SU-DHL-6 (cell line): Measurements from ENCODE around the gene NOD1.

Experiments used
- H2AFZ ChIP-seq: fragments of 200-600 bp; sonication (generic); 2 replicates; pipeline ENCODE4 v1.6.1; 2014; ENCODE audit warnings: low read depth, mild to moderate bottlenecking, moderate library complexity, mixed read lengths, antibody characterized with exemption, low read length; ENCODE audit not compliant: severe bottlenecking
- H3F3A ChIP-seq: fragments of 200-600 bp; shearing (Covaris generic); 2 replicates; pipeline ENCODE4 v1.6.0; 2016; ENCODE audit warnings: antibody characterized with exemption, mild to moderate bottlenecking; ENCODE audit not compliant: insufficient read depth
- H3K27ac ChIP-seq: fragments of 200-600 bp; sonication (generic); 2 replicates; pipeline ENCODE4 v1.5.1; 2016; ENCODE audit warnings: low read depth, mild to moderate bottlenecking, low read length, moderate library complexity, mixed read lengths
- H3K27me3 ChIP-seq: fragments of 200-600 bp; sonication (generic), shearing (Covaris generic); 2 replicates; pipeline ENCODE4 v1.6.0; 2014; ENCODE audit warnings: mild to moderate bottlenecking, low read length
- H3K36me3 ChIP-seq: fragments of 200-600 bp; sonication (generic); 2 replicates; pipeline ENCODE4 v1.6.1; 2014; ENCODE audit warnings: mild to moderate bottlenecking, low read length, mixed read lengths
- H3K4me2 ChIP-seq: fragments of 300-600, 200-600 bp; shearing (Covaris generic), sonication (generic); 2 replicates; pipeline ENCODE4 v1.6.0; 2014; ENCODE audit warnings: low read length, low read depth, mild to moderate bottlenecking; ENCODE audit not compliant: poor library complexity, severe bottlenecking
- H3K4me3 ChIP-seq: fragments of 200-600 bp; sonication (generic); 2 replicates; pipeline ENCODE4 v1.5.1; 2014; ENCODE audit warnings: antibody characterized with exemption, low read length, mild to moderate bottlenecking, mixed read lengths; ENCODE audit not compliant: insufficient read depth, poor library complexity, severe bottlenecking
- H3K79me2 ChIP-seq: fragments of 200-600 bp; sonication (generic); 2 replicates; pipeline ENCODE4 v1.6.1; 2014; ENCODE audit warnings: mild to moderate bottlenecking, low read length, moderate library complexity; ENCODE audit not compliant: insufficient read depth
- H3K9ac ChIP-seq: fragments of 200-600 bp; sonication (generic); 2 replicates; pipeline ENCODE4 v1.7.0; 2014; ENCODE audit warnings: mild to moderate bottlenecking, low read length
- H3K9me2 ChIP-seq: fragments of 200-600 bp; sonication (generic); replicated peaks from 2 replicates; pipeline ENCODE4 v1.6.1; 2014; ENCODE audit warnings: low read length; ENCODE audit not compliant: insufficient read depth
- H3K9me3 ChIP-seq: fragments of 200-600 bp; sonication (generic); 2 replicates; pipeline ENCODE4 v1.6.1; 2014; ENCODE audit warnings: low read length, mixed read lengths; ENCODE audit not compliant: insufficient read depth
- H4K20me1 ChIP-seq: fragments of 200-600 bp; sonication (generic); 2 replicates; pipeline ENCODE4 v1.6.1; 2014; ENCODE audit warnings: low read depth, mild to moderate bottlenecking, antibody characterized with exemption, low read length, moderate library complexity, mixed read lengths
- CTCF ChIP-seq: fragments of 200-600 bp; sonication (generic); IDR thresholded peaks from one replicate; pipeline ENCODE4 v1.5.1; 2017; ENCODE audit warnings: antibody characterized with exemption, mild to moderate bottlenecking, low read length, moderate library complexity; ENCODE audit not compliant: insufficient read depth, poor library complexity, severe bottlenecking
- EZH2phosphoT487 ChIP-seq: fragments of 200-600 bp; sonication (generic), shearing (Covaris generic); conservative IDR thresholded peaks from 2 replicates; pipeline ENCODE4 v1.6.1; 2018; ENCODE audit warnings: mild to moderate bottlenecking, antibody characterized with exemption, low read length, moderate library complexity, mixed read lengths

Gene NOD1

GRCh38 chr7:30466266-30466665, 12.3 kb downstream of the NOD1 start:
- Histone ChIP-seq H4K20me1 (no peaks in the 10 kb centered on the region), H3F3A (no peaks in the 10 kb centered on the region), H3K9me3 (no peaks in the 10 kb centered on the region), H3K9me2 (no peaks in the 10 kb centered on the region), H3K36me3 (no peaks in the 10 kb centered on the region), H3K79me2 (no peaks in the 10 kb centered on the region), H2AFZ (no peak overlapping the region), H3K4me2 (no peak overlapping the region), H3K9ac (no peak overlapping the region), H3K27me3 (no peaks in the 10 kb centered on the region), H3K4me3 (no peak overlapping the region), H3K27ac (no peak overlapping the region)
- TF ChIP-seq CTCF = no peak
- no peak for TF ChIP-seq EZH2phosphoT487

DNA sequence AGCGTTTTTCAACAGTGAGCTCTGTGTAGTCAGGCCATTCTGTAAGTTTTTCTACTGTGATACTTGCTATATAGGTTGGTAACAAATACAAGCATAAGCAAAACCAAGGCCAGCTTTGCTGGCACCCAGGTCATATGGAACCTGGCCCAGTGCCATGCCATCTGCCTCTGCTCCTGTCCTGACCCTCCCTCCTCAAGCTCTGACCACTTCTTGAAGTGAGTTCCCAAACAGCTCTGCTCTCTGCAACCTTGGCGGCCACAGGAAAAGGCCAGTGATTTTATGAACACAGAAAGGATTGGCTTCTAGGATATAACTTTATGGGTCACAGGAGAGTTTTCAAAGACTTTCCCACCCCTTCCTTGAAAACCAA, 12.8 kb downstream of the NOD1 start:
- Histone ChIP-seq H3K9me2 (no peaks in the 10 kb centered on the region), H3K79me2 (no peaks in the 10 kb centered on the region), H2AFZ (no peak overlapping the region), H3K9me3 (no peaks in the 10 kb centered on the region), H3K27me3 (no peaks in the 10 kb centered on the region), H4K20me1 (no peaks in the 10 kb centered on the region), H3K4me2 (no peak overlapping the region), H3K4me3 (no peak overlapping the region), H3F3A (no peaks in the 10 kb centered on the region), H3K36me3 (no peaks in the 10 kb centered on the region), H3K27ac (no peak overlapping the region), H3K9ac (no peak overlapping the region)
- TF ChIP-seq EZH2phosphoT487 = no peak
- TF ChIP-seq CTCF = no peak

- Histone ChIP-seq H3K9ac (no peak overlapping the region), H3F3A (no peaks in the 10 kb centered on the region), H2AFZ (no peak overlapping the region), H3K79me2 (no peaks in the 10 kb centered on the region), H3K27ac (no peak overlapping the region), H3K4me2 (no peak overlapping the region), H3K36me3 (no peaks in the 10 kb centered on the region), H3K4me3 (no peak overlapping the region), H3K9me2 (no peaks in the 10 kb centered on the region), H3K9me3 (no peaks in the 10 kb centered on the region), H3K27me3 (no peaks in the 10 kb centered on the region), H4K20me1 (no peaks in the 10 kb centered on the region)
- no peak for TF ChIP-seq EZH2phosphoT487
- TF ChIP-seq CTCF = no peak
Measured at GRCh38 chr7:30465046-30465810, 13.4 kb downstream of the NOD1 start.
